IPS DF 4.7 (cell line): ENCODE measurements around the gene CHGA.

Source experiments
- DNase-seq: peaks from one replicate; pipeline ENCODE4 v3.0.0-alpha.2; 2013; ENCODE audit warnings: low spot score; ENCODE audit errors: extremely low read depth

CHGA gene

GRCh38 chr14:92930737-92931602, 8.0 kb downstream of the CHGA start:
- DNase-seq = no peak

GRCh38 chr14:92931681-92932447, 8.9 kb downstream of the CHGA start:
- DNase-seq = no peak

- no peak for DNase-seq
Measured at GRCh38 chr14:92932448-92933395, 9.8 kb downstream of the CHGA start.

GRCh38 chr14:92933481-92933880, 10.5 kb downstream of the CHGA start:
- DNase-seq = no peak

- no peak for DNase-seq
Measured at GRCh38 chr14:92934196-92935085, 11.5 kb downstream of the CHGA start.

- DNase-seq = no peak
Measured at GRCh38 chr14:92935446-92935845, 12.5 kb downstream of the CHGA start.

- no peak for DNase-seq
Measured at GRCh38 chr14:92936085-92936484, 13.1 kb downstream of the CHGA start.

- DNase-seq = no peak
Measured at GRCh38 chr14:92937051-92937937, 14.3 kb downstream of the CHGA start.

- DNase-seq = no peak
Measured at GRCh38 chr14:92938235-92938875, 15.4 kb downstream of the CHGA start.

- DNase-seq = no peak
Measured at GRCh38 chr14:92938890-92939671, 16.1 kb downstream of the CHGA start.

- DNase-seq = no peak
Measured at GRCh38 chr14:92939699-92940098, 16.7 kb downstream of the CHGA start.

- no peak for DNase-seq
Measured at GRCh38 chr14:92940543-92940942, 17.6 kb downstream of the CHGA start.

- DNase-seq = no peak
Measured at GRCh38 chr14:92941531-92941930, 18.6 kb downstream of the CHGA start.

GRCh38 chr14:92942136-92942535, 19.2 kb downstream of the CHGA start:
- DNase-seq = no peak

GRCh38 chr14:92942576-92942975, 19.6 kb downstream of the CHGA start:
- DNase-seq = no peak

GRCh38 chr14:92942976-92943710, 20.2 kb downstream of the CHGA start:
- no peak for DNase-seq

GRCh38 chr14:92943855-92944570, 21.1 kb downstream of the CHGA start:
- DNase-seq = no peak
